GM12873 (cell line): ENCODE data around the gene PARD3.

ENCODE experiments used
- TF ChIP-seq, protein P1 (sequence below): IDR thresholded peaks from 2 replicates; pipeline ENCODE4 v1.5.1; 2012; ENCODE audit warnings: low read depth, mild to moderate bottlenecking, moderate library complexity, low read length, control low read depth; ENCODE audit not compliant: insufficient read depth; ENCODE audit errors: missing control alignments

The PARD3 gene

DNA sequence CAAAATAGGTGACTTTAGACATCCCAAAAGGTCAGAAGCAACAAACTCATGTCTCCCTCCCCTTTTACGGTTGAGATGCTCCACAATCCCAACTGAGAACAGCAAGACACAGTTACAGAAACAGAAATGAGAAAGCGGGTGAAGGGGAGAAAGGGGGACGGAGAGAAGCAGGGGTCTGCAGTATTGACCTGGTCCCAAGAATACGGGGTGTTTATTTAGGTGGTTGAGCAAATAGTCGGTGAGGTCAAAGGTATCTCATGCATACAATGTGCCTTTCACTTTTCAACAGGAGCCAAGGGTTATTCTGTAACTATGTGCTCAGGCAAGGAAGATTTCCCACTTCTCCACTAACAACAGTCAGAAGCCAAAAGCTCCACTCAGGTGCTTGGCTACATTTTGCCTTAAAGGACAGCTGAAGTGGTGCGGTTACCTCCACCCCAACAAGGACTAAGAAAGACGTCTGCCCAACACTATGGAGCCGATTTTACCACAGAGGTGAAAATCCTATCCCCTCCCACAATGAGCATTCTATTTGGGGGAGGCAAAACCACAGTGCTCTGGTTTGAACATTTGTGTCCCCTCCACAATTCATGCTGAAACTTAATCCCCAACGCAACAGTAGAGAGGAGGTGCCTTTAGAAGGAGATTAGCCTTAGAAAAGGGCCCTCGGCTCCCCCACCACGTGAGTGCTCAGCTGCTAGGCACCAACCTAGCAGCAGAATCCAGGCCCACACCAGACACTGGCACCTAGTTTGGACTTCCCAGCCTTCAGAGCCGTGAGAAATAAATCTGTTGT is 77.9 kb downstream of the PARD3 start:
- TF ChIP-seq, protein P1, sequence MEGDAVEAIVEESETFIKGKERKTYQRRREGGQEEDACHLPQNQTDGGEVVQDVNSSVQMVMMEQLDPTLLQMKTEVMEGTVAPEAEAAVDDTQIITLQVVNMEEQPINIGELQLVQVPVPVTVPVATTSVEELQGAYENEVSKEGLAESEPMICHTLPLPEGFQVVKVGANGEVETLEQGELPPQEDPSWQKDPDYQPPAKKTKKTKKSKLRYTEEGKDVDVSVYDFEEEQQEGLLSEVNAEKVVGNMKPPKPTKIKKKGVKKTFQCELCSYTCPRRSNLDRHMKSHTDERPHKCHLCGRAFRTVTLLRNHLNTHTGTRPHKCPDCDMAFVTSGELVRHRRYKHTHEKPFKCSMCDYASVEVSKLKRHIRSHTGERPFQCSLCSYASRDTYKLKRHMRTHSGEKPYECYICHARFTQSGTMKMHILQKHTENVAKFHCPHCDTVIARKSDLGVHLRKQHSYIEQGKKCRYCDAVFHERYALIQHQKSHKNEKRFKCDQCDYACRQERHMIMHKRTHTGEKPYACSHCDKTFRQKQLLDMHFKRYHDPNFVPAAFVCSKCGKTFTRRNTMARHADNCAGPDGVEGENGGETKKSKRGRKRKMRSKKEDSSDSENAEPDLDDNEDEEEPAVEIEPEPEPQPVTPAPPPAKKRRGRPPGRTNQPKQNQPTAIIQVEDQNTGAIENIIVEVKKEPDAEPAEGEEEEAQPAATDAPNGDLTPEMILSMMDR: no peak

DNA sequence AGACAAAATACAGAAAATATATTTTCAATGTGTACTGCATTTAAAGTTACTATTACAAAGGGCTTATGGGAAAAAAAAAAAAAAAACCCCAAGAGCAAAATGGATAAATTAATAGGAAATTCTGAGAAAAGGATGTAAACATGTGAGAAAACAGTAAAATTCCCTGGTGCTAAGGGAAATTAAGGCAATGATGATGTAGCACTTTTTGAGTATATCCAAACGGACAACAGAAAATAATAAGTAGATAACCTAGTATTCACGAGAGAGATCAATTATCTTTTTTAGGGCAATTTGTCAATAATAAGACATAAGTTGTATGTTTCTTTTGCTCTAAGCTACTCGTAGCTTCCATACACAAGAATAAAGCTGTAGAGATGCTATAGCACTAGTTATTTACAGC is 80.2 kb downstream of the PARD3 start:
- TF ChIP-seq, protein P1: no peak

DNA sequence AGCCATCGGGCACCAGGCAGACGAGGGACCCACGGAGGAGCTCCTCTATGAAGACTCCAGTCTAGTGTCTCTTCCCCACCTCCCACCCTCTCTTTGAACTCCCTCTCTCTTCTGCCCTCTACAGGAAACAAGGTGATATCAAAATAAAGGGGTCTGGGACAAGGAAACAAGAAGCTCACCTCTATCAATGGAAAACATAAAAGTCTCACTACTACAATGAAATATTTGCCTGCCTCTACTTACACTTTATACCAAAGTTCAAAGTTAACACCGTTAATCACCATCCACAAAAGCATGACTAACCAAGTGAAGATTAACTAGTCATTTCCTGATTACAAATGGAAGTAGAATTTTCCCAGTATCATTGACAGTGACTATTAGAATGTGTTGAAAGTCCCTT is 82.2 kb downstream of the PARD3 start:
- TF ChIP-seq, protein P1: peak; percentile 47

DNA sequence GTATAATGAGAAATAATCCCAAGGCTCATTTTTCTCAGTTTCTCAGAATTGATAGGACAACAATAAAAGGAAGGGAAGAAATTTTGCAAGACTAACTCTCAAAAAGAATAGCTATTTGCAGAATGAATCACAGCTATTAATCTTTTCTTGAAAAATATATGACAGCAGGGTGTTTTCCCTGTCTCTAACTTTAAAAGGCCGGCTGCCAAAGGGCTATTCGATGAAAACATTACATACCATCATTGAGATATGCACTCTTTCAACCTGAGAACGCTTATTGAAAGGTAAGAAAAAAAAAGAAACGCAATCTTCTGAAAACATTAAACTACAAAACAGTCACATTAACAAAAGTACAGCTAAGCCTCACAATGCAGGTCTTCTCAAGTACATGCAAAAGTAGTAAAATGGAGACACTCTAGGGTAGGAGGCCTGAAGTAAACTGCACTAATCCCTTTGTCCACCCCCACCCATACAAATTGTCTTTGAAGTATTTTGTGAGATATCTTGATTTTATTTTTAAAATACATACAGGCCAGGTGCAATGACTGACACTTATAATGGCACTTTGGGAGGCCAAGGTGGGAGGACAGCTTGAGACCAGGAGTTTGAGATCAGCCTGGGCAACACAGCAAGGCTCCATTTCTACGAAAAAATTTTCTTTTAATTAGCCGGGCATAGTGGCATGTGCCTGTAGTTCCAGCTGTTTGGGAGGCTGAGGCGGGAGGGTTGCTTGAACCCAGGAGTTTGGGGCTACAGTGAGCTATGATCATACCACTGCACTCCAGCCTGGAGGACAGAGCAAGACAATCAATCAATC is 83.0 kb downstream of the PARD3 start:
- TF ChIP-seq, protein P1: no peak

DNA sequence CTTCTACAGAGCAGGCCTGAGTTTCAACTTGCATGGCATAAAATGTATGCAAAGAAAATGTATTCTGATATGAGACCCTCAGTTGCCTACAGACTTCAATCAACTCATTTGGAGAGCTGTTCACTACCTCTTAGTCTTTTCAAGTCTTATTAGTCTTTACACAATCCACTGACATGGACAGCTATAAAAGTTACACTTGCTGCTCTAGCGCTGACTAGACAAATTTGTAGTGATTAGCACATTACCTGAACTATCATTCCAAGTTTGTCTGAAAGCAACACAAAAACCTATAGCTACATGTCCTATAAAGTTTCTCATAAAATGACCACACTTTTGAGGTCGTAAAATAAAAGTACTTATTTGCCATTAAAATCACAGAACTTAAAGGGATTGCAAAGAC is 83.9 kb downstream of the PARD3 start:
- TF ChIP-seq, protein P1: no peak

DNA sequence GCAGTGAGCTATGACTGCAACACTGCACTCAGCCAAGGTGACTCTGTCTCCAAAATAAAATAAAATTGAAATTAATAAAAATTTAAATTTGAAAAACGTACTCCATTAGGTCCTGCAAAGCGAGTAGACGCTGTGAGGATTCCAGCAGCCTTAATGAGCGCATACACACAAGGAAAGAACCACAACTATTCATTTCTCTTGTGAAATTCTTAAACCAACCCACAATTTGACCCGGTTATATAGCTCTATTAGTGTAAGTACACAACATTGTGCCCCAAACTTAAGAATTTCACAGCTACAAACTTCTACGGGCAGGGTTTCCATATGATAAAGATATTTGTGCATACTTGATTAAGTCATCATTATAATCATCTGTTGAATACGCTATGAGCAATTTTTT is 84.4 kb downstream of the PARD3 start:
- TF ChIP-seq, protein P1: no peak

DNA sequence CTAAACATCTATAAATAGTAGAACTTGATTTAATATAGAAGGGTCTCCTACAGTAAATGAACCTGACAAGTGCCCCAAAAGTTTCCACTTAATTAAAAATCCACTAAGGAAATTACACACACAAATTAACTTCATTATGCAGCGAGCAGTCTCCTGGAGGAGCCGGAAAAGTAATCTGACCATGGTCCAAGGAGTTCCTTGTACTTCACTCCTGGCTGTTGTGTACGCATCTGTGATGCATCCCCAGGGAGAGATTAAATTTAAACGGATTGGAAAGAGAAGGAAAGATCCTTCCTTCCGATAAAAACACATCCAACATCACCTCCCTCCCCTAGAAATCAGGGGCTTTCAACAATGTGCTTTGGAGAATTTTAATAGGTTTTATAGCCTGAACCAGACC is 85.5 kb downstream of the PARD3 start:
- TF ChIP-seq, protein P1: no peak
